Measurements from ENCODE around the gene FAM241B.
A peak's percentile ranks its signal among the peaks of the same experiment; 100 is the strongest.

The FAM241B gene

GRCh38 chr10:69634759-69635425 is 4.8 kb downstream of the FAM241B start:
- DNase-seq = no peak

DNA sequence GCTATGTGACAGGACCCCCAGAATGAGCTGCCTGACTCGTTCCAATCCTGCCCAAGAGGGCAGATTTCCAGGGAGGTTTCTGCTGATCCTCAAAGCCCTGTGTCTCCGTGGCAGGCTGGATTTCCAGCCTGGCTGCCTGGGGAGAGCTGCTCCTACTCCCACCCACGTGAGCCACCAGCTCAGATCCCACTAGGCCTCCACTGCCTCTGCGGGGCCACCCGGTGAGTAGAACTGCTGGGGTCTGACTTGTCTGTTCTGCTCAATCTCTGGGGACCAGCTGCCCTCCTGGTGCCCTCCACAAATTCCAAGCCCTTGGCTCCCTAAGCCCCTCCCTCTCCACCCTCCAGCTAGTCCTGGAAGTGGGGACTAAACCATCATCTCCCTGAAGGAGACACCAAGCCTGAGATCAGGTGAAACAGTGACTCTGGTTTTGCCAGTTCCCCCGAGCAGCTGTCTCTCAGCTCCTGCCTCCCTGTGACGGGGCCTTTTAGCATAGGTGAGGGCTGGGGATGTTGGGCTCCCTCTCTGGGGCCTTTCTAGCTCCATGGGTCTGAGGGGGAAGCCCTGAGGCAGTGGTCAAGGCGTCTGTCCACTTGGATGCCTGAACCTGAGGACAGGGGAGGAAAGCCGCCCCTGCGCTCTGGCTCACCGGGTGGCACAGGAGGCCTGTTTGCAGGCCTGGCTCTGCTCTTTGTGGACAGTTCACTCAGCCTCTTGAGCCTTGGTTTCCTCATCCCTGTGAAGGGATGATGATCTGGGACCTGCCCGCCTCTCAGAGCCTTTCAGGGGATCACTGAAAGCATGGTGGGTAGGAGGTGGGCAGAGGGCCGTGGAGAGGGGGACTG is 5.6 kb downstream of the FAM241B start:
- DNase-seq = no peak

- no peak for DNase-seq
Observed at GRCh38 chr10:69636273-69636575, 6.2 kb downstream of the FAM241B start.

DNA sequence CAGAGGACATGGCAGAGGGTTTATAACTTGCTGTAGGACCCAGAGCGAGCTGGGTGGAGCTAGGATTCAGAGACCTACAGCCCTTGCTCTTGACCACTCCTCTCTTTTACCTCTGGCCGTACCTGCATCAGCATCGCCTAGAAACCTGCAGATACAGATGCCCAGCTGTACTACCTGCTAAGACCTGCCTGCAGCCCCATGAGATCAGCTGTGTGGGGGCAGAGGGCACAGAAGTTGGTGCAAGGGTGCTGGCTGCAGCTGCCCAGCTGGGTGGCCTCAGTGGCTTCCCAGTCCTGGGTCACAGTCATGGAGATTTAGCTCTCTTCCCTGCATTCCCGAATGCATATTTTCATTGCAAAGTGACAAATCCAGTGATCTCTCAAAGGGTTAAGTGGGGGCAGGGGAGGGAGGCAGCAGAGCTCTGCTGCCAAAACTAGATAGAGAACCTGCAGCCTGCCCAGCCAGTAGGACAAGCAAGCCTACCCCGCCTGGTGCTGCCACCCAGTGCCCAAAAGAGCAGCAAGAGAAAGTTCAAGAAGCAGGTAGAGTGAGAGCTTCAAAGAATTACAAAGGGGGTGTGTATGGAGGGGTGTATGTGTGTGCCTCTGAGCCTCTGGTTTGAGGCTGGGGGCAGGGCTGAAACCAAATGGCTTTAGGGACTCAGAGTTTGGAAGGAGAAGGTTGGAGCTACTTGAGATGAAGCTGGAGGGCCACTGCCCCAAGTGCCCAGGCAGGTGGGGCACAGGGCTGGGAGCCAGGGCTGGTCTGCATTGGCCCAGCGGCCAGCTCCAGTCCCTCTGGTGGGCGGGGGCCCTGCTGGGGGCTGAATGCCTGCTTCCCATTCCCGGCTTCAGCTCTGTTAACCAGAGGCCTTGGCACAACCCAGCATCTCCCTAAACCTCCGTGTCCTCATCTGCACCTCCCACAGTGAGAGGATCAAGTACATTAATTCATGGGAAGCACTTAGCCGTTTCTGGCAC is 6.9 kb downstream of the FAM241B start:
- no peak for DNase-seq

DNA sequence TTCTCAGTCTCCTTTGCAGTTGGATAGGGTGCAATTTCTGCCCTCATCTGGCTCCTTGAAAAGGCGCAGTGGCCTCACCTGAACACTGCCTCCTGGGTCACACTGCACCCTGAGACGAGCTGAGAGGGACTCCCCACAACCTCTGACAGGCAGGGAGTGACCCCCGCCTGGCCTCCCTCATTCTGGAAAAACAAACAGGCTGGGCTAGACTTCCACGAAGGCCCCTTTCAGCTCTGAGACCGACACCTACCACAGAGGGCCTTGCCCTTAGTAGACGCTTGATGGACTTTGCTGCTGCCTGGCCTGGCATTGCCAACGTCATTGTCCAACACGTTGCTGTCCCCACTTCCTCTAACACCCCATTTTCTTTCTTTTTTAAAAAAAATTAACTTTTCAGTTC is 8.6 kb downstream of the FAM241B start:
- DNase-seq = no peak

DNA sequence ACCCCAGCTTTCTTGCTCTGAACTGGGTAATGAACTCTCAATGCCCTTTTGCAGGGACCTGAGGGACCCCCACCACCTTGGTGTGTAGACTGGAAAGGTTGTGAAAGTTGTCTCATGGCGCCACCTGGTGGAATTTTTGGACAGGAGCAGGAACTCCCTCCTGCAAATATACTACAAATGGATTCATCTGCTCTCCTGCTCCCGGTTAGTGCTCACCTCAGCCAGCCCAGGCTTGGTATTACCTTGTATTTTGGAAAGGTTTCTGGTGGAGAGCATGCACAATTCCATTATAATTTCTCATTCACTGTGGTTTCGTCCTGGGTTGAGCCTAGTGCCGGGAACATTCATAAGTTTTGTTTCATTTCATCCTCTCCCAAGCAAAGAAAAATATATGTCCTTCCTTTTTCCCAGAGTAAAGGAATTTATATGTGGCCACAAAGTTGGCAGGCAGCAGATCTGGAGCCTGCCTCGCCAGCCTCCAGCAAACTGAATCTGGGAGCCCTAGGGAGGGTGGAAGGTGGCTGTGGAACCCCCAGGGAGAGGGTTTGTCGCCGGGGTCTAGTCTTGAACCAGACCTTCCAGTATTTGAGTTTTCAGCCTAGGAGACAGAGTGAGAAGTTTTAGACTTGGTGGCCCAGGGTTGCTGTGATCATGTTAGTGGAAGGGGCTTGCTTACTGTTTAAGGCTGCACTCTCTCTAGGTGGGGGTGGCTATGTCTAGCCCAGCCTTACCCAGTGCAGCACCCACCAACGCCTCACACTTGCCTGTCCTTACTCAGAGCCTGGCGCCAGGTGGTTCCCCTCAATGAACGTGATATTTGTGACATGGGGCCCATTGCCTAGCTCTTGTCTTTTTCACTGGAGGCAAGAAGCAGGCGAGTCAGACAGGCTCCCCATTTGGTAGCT is 9.5 kb downstream of the FAM241B start:
- DNase-seq = no peak

- no peak for DNase-seq
Observed at GRCh38 chr10:69640196-69640980, 10.3 kb downstream of the FAM241B start.

DNA sequence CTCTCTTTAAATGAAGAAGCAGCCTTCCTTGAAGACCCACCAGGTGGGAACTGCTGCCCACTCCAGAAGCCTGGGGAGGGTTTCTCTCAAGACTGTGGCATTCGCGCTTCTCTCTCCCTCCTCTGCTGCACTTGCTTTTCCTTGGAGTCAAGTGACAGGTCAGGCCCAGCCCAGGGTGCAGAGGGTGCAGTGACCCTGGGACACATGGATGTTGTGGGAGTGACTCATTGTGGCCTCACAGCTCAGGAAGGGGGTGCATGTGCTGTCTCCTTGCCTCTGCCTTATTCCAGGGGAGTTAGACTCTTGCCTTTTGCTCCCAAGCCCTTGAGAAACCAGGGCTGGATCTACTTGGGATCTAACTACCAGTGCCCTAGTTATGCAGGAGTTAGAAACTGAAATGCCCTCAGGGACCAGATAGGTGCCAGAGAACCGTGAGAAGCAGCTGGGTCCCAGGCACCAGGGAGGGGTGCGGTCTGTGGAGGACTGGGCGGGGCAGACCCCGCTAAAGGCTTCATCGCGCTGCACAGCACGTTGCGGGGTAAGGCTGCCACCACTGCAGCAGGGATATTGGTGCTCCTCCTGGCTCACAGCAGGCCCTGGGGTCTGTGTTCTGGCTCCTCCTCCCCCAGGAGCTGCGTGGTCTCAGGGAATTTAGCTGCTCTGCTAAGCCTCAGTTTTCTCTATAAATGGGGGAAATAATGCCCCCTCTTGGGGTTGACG is 11.4 kb downstream of the FAM241B start:
- DNase-seq = no peak

DNA sequence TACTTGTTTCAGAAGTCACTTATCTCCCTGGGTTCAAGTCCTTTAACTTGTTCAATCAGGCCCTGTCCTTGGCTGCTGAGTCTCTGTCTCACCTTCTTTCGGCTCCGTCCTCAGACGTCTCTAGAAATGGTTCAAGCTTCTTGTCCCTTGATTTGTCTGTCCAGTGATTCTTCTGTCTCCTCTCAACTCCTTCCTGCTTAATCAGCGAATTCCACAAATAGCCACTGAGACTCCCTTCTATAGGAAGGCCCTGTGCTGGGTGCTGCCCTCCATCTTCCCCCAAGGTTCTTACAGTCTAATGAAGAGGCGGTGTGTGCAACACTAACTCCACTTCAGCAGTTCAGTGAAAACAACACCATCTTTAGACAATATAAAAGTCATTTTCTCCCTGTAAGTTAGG is 12.7 kb downstream of the FAM241B start:
- DNase-seq = no peak

DNA sequence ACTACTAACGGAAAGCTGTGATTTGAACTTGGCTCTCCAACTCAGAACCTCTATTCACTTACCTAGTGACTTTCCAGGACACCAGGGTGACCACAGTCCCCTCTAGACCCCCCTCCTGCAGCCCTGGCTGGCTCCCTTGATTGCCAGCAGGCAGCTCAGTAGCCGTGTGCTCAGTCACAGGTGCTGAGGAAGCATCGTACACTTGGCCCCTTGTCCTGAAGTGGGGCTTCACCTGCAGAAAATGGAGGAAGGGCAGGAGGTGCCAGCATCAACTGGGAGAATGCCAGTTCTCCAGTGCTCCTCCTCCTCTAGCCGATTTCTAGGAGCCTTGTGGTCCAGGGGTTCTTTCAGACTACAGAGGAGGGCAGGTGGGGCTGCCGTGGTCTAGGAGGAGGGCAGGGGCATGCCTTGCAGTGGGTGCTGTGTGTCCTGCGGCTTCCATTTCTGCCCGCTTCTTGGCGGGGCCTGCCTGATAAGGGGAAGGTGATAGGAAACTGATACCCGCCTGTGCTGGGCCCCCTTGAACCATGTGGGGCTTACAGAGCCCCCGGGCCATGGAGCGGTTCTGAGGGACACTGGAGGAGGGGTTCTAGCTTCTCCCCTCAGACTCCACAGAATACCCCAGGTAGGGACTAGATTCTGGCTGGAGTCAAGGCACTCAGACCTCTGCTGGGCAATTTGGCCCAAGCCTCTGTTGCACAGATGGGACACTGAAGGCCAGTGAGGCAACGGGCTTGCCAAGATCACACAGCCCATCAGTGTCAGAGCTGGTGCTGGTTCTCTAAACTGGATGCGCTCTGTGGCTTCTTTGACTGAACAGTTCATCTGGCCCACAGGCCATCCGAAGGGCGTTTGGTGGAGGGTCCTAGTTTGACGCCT is 14.0 kb downstream of the FAM241B start:
- DNase-seq = no peak

- DNase-seq = peak; percentile 13
Observed at GRCh38 chr10:69644658-69645295, 14.7 kb downstream of the FAM241B start.

DNA sequence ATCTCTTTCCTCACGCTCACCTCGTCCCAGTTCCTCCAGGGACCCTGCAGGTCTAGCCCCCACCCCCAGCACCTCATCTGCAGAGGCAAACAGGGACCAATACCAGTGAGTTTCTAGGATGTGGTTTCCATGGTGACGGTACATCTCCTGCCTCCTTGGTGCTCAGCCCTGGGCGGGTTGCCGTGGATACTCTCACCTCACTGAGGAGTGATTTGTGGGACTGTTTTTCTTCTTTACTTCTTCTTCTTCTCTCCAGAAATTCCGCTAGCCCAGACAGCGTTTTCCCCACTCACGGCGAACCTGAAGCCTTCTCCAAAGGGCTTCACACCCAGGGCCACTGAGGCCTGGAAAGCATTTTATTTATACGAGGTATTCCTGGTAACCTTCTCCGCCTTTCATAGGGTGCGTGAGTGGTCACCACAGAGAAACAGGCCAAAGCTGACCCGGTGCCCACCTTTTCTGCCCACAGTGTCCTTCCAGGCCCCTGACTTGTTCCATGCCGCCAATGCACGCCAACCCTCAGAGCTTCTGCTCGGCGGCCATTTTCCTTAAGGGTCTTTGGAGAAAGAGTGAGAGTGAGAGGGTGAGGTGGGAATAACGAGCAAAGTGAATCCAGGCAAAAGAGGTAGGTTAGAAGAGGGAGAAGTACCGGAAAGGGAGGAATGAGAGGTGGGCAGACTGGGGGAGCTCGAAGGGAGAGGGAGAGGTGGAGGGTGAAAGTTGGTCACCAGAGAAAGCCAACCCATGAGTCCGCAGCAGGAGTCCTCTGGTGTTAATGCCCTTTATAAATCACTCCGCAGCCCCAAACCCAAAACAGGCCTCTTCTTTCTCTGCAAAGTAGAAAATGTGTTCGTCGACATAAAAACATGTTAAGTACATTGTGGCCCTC is 15.5 kb downstream of the FAM241B start:
- no peak for DNase-seq

GRCh38 chr10:69646185-69647060 is 16.4 kb downstream of the FAM241B start:
- DNase-seq = peak; percentile 10

GRCh38 chr10:69647126-69647525 is 17.1 kb downstream of the FAM241B start:
- no peak for DNase-seq

DNA sequence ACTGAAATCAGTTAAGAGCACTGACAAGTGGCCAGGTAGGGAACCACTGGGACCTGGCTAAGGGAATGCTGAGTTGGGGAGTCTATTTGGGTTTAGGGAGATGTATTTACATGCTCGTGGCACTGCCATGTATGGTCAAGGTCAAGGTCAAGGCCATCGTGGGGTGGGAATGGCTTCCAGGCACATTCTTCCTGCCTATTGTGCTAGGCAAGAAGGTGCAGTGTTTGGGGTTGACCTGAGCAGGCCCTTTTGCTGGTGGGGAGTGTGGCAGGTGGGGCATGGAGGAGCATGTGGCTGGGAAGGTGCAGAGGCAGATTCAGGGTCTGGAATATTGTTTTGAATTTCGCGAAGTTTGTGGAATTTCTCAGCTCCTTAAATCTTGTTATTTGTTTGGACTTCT is 17.8 kb downstream of the FAM241B start:
- DNase-seq = no peak

DNA sequence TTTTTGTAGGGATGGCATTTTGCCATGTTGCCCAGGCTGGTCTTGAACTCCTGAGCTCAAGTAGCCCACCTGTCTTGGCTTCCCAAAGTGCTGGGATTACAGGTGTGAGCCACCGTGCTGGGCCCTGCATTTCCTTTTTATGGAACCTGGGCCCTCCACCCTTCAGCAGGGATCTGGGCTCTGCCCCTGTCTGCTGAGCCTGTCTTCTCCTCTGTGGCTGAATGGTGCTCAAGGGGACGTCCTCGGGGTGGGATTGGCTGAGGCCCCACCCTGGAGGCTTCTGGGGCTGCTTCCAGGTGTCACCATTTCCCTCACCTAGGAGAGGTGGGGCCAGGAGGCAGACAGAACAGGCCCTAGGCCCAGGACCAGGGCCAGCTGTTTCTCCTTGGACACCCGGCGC is 18.4 kb downstream of the FAM241B start:
- DNase-seq = no peak
